Gastrocnemius medialis (tissue), 4 donors: ENCODE measurements around the gene CACNA1C. TPM values are rescaled to one million over a fixed set of nuclear protein-coding genes. Genes with fewer than 3 reads are reported as not detected.

ENCODE experiments used
- ATAC-seq, 2 donors: fragments of 150-250 bp; one replicate each; pipeline ENCODE4 v1.9.1; 2016
- DNase-seq, 2 donors: peaks; one replicate each; pipeline ENCODE4 v3.0.0-alpha.2; 2019
- H3K27ac ChIP-seq, 4 donors: fragments of 200-600 bp; sonication (generic); 1 replicate in 1 of 4; 2 replicates in 3 of 4; pipeline ENCODE4 v1.5.1; 2016 to 2018; ENCODE audit warnings: mild to moderate bottlenecking in 2 of 4, moderate library complexity in 1 of 4
- H3K27me3 ChIP-seq, 3 donors: fragments of 200-600 bp; sonication (generic) in 2 of 3; 1 replicate in 1 of 3; 2 replicates in 2 of 3; pipeline versions ENCODE4 v1.5.1 to v1.6.0; 2016 to 2019; ENCODE audit warnings: mild to moderate bottlenecking in 1 of 3, moderate library complexity in 1 of 3
- H3K36me3 ChIP-seq, 2 donors: fragments of 200-600 bp; sonication (generic) in 1 of 2; one replicate each; pipeline ENCODE4 v1.5.1; 2017 to 2018
- H3K4me1 ChIP-seq, 2 donors: fragments of 200-600 bp; sonication (generic) in 1 of 2; one replicate each; pipeline ENCODE4 v1.5.1; 2016 to 2017; ENCODE audit warnings: mild to moderate bottlenecking in 2 of 2
- H3K4me3 ChIP-seq, 4 donors: fragments of 200-600 bp; sonication (generic) in 3 of 4; 1 replicate in 1 of 4; 2 replicates in 3 of 4; pipeline ENCODE4 v1.5.1; 2016 to 2019; ENCODE audit warnings: mild to moderate bottlenecking in 2 of 4
- H3K9me3 ChIP-seq, 3 donors: fragments of 200-600 bp; sonication (generic) in 2 of 3; 1 replicate in 1 of 3; 2 replicates in 2 of 3; pipeline ENCODE4 v1.5.1; 2016 to 2019
- CTCF ChIP-seq, 5 experiments: fragments of 450-650 bp in 3 of 5; fragments of 200-600 bp in 2 of 5; sonication (generic) in 2 of 5; IDR thresholded peaks in 4 of 5; conservative IDR thresholded peaks in 1 of 5; 1 replicate in 4 of 5; 2 replicates in 1 of 5; pipeline ENCODE4 v1.5.1; 2016 to 2019; ENCODE audit warnings: antibody characterized with exemption in 5 of 5, mild to moderate bottlenecking in 3 of 5, moderate library complexity in 3 of 5
- POLR2A ChIP-seq, 2 donors: fragments of 450-650 bp; IDR thresholded peaks; one replicate each; pipeline ENCODE4 v1.6.1; 2017; ENCODE audit warnings: antibody characterized with exemption in 2 of 2, mild to moderate bottlenecking in 2 of 2, moderate library complexity in 2 of 2
- in situ Hi-C, 4 donors: fragments of 200-750 bp; cut with MboI; loops; one replicate each; pipeline versions ENCODE4 v1.15.0 to v1.8.0; 2017; ENCODE audit warnings: low sequenced_read_pairs in 4 of 4
- intact Hi-C: fragments of 100-400 bp; cut with DNase I; formaldehyde crosslinking; loops from one replicate; pipeline ENCODE4 v1.15.1; 2023; ENCODE audit warnings: low total_unique reads
- total RNA-seq, 4 donors: library from RNA; depleted of rRNA; stranded (reverse); fragments of >200 nt; gene quantifications; one replicate each; pipeline versions ENCODE4 v1.1.0 to v1.2.3, GENCODE V29; 2016

The CACNA1C gene
- total RNA-seq, 4 donors from 2014 or later = 0.80 to 1.8 (median 0.91) TPM

GRCh38 chr12:2366711-2367110 is 313.9 kb downstream of the CACNA1C start:
- ATAC-seq (no peak), DNase-seq (no peak)
- in situ Hi-C loops = no loop called here
- intact Hi-C loops = no loop called here
- H3K27me3 ChIP-seq = no peaks in the 10 kb centered on the region
- H3K36me3 ChIP-seq = no peaks in the 10 kb centered on the region
- no peak overlapping the region for H3K27ac ChIP-seq
- no peak overlapping the region for H3K4me3 ChIP-seq
- H3K4me1 ChIP-seq = no peaks in the 10 kb centered on the region
- no peaks in the 10 kb centered on the region for H3K9me3 ChIP-seq
- TF ChIP-seq CTCF (IDR thresholded peaks at IDR 0.05 in 4 of 5, conservative IDR thresholded peaks at IDR 0.05 in 1 of 5) (no peak), POLR2A (IDR thresholded peaks at IDR 0.05) (no peak)

- H3K27ac ChIP-seq = no peak overlapping the region
- no peaks in the 10 kb centered on the region for H3K4me1 ChIP-seq
- H3K9me3 ChIP-seq = no peaks in the 10 kb centered on the region
- no peak overlapping the region for H3K4me3 ChIP-seq
- no peaks in the 10 kb centered on the region for H3K36me3 ChIP-seq
- no peak for TF ChIP-seq CTCF (IDR thresholded peaks at IDR 0.05 in 4 of 5, conservative IDR thresholded peaks at IDR 0.05 in 1 of 5)
- TF ChIP-seq POLR2A (IDR thresholded peaks at IDR 0.05) = no peak
- intact Hi-C loops = no loop called here
- no peaks in the 10 kb centered on the region for H3K27me3 ChIP-seq
- in situ Hi-C loops = no loop called here
- no peak for DNase-seq
- ATAC-seq = no peak
Observed at GRCh38 chr12:2372178-2372577, 319.4 kb downstream of the CACNA1C start.

- ATAC-seq (no peak), DNase-seq (no peak)
- Histone ChIP-seq H3K36me3 (no peaks in the 10 kb centered on the region), H3K27ac (no peak overlapping the region), H3K4me1 (no peaks in the 10 kb centered on the region), H3K27me3 (no peaks in the 10 kb centered on the region), H3K4me3 (no peak overlapping the region), H3K9me3 (no peaks in the 10 kb centered on the region)
- no peak for TF ChIP-seq POLR2A (IDR thresholded peaks at IDR 0.05)
- intact Hi-C loops = no loop called here
- in situ Hi-C loops = no loop called here
Observed at GRCh38 chr12:2372735-2373134, 319.9 kb downstream of the CACNA1C start.

- intact Hi-C loops = no loop called here
- in situ Hi-C loops = no loop called here
Observed at GRCh38 chr12:2373307-2373706, 320.5 kb downstream of the CACNA1C start.

More at GRCh38 chr12:2373307-2373706, 320.5 kb downstream of the CACNA1C start:
- no peak for ATAC-seq
- H3K27me3 ChIP-seq = no peaks in the 10 kb centered on the region
- H3K27ac ChIP-seq = no peak overlapping the region
- no peaks in the 10 kb centered on the region for H3K36me3 ChIP-seq
- H3K4me3 ChIP-seq = no peak overlapping the region
- no peaks in the 10 kb centered on the region for H3K9me3 ChIP-seq
- no peak for DNase-seq
- TF ChIP-seq POLR2A (IDR thresholded peaks at IDR 0.05) (no peak), CTCF (IDR thresholded peaks at IDR 0.05 in 4 of 5, conservative IDR thresholded peaks at IDR 0.05 in 1 of 5) (no peak)
- no peaks in the 10 kb centered on the region for H3K4me1 ChIP-seq
